Kidney (tissue), 14 donors: ENCODE measurements around the gene SHROOM1. TPM values are rescaled to one million over a fixed set of nuclear protein-coding genes. Genes with fewer than 3 reads are reported as not detected.

Source experiments
- DNase-seq, 5 donors: peaks; one replicate each; pipeline ENCODE4 v3.0.0-alpha.2; 2013 to 2020
- FAIRE-seq: peaks from 2 replicates; lab custom pipeline; 2012; peaks lifted over from hg19 to GRCh38; lab: Jason Lieb, UNC
- H3K27ac ChIP-seq, 2 donors: one replicate each; pipeline ENCODE4 v1.7.0; 2013; ENCODE audit warnings: low read depth in 2 of 2, low read length in 2 of 2, inconsistent platforms in 1 of 2
- H3K27me3 ChIP-seq: one replicate; pipeline ENCODE4 v1.7.1; 2013; ENCODE audit warnings: low read length, inconsistent platforms; ENCODE audit not compliant: control insufficient read depth, insufficient read depth
- H3K36me3 ChIP-seq, 3 donors: one replicate each; pipeline versions ENCODE4 v1.7.0 to v1.7.1; 2013; ENCODE audit warnings: low read length in 3 of 3, control low read depth in 1 of 3, inconsistent platforms in 1 of 3; ENCODE audit not compliant: insufficient read depth in 3 of 3, control insufficient read depth in 2 of 3
- H3K4me1 ChIP-seq, 3 donors: one replicate each; pipeline versions ENCODE4 v1.7.0 to v1.7.1; 2013; ENCODE audit warnings: low read length in 3 of 3, inconsistent platforms in 1 of 3, low read depth in 1 of 3; ENCODE audit not compliant: control insufficient read depth in 2 of 3, insufficient read depth in 2 of 3
- H3K4me3 ChIP-seq, 3 donors: one replicate each; pipeline versions ENCODE4 v1.7.0 to v1.8.1; 2013; ENCODE audit warnings: low read length in 3 of 3, control low read depth in 1 of 3, inconsistent platforms in 1 of 3
- H3K9ac ChIP-seq, 3 donors: one replicate each; pipeline versions ENCODE4 v1.7.0 to v1.7.1; 2013; ENCODE audit warnings: low read length in 3 of 3, control low read depth in 1 of 3, inconsistent platforms in 1 of 3
- H3K9me3 ChIP-seq, 3 donors: one replicate each; pipeline versions ENCODE4 v1.7.0 to v1.7.1; 2013; ENCODE audit warnings: low read length in 3 of 3, control low read depth in 1 of 3, inconsistent platforms in 1 of 3; ENCODE audit not compliant: control insufficient read depth in 2 of 3, insufficient read depth in 1 of 3
- CTCF ChIP-seq: IDR thresholded peaks from 3 replicates; pipeline ENCODE4 v1.5.1; 2012; ENCODE audit warnings: mild to moderate bottlenecking, moderate library complexity, borderline replicate concordance; ENCODE audit not compliant: insufficient read depth; ENCODE audit errors: extremely low read depth
- intact Hi-C: fragments of 100-400 bp; cut with DNase I; formaldehyde crosslinking; loops from one replicate; pipeline ENCODE4 v1.11.1; 2022
- polyA plus RNA-seq: library from polyadenylated mRNA; stranded (reverse); fragments of 350-450 nt; fragmentation: Illumina TruSeq; extraction: RNeasy Lipid Tissue Mini Kit (QIAGEN cat#74804); gene quantifications from one replicate; pipeline ENCODE4 v1.2.3, GENCODE V29; 2014; ENCODE audit warnings: low read depth, low replicate concordance; ENCODE audit not compliant: insufficient read depth
- total RNA-seq: library from RNA; stranded (reverse); fragmentation: NEBNext Ultra II Directional; extraction: Animal tissue kit (Norgen Biotek cat#: 25700); gene quantifications from one replicate; pipeline ENCODE4 v1.2.1, GENCODE V29; 2021
- donor health status: control.
- donor health status: control.
- donor health status: control.
- donor health status: control.
- donor health status: control.
- donor health status: DM: yes; HTN: yes; CAD: no.
- donor health status: Normal renal cell carcinoma (clear cell type).

Gene SHROOM1
- total and polyA plus RNA-seq, 2 donors from 2014 or later, result 7.8 to 13.4 TPM

- Histone ChIP-seq H3K4me3 (no peak overlapping the region), H3K36me3 (peaks cover 6 to 25% (median 22%) of the 10 kb centered on the region in 3 donors), H3K4me1 (peaks cover 0 to 32% (median 11%) of the 10 kb centered on the region in 3 donors), H3K27ac (peak overlapping the region; percentile 59 to 86), H3K27me3 (no peaks in the 10 kb centered on the region), H3K9me3 (no peaks in the 10 kb centered on the region), H3K9ac (no peak overlapping the region)
- TF ChIP-seq CTCF, result no peak
- no peak for FAIRE-seq
- intact Hi-C loops, result no loop called here
- no peak for DNase-seq
Measured at GRCh38 chr5:132872788-132873118, 42.3 kb upstream of the SHROOM1 start.

- DNase-seq, result no peak
- intact Hi-C loops, result no loop called here
Measured at GRCh38 chr5:132871459-132872284, 41.2 kb upstream of the SHROOM1 start.

GRCh38 chr5:132870801-132871200 is 40.4 kb upstream of the SHROOM1 start:
- Histone ChIP-seq H3K9me3 (no peaks in the 10 kb centered on the region), H3K4me3 (no peak overlapping the region), H3K9ac (no peak overlapping the region), H3K36me3 (peaks cover 6 to 28% (median 22%) of the 10 kb centered on the region in 3 donors), H3K4me1 (peaks cover 0 to 30% (median 17%) of the 10 kb centered on the region in 3 donors), H3K27me3 (no peaks in the 10 kb centered on the region), H3K27ac (no peak overlapping the region)
- intact Hi-C loops, result no loop called here
- FAIRE-seq (no peak), DNase-seq (no peak)
- TF ChIP-seq CTCF, result no peak

More at GRCh38 chr5:132871459-132872284, 41.2 kb upstream of the SHROOM1 start:
- peaks cover 0 to 28% (median 16%) of the 10 kb centered on the region in 3 donors for H3K4me1 ChIP-seq
- H3K9me3 ChIP-seq, result no peaks in the 10 kb centered on the region
- H3K27me3 ChIP-seq, result no peaks in the 10 kb centered on the region
- H3K4me3 ChIP-seq, result no peak overlapping the region
- no peak for FAIRE-seq
- no peak overlapping the region for H3K9ac ChIP-seq
- peak overlapping the region; percentile 59 to 86 for H3K27ac ChIP-seq
- H3K36me3 ChIP-seq, result peaks cover 6 to 28% (median 22%) of the 10 kb centered on the region in 3 donors
- no peak for TF ChIP-seq CTCF
